K562 (cell line): ENCODE measurements around the gene APOB. TPM values are rescaled to one million over a fixed set of nuclear protein-coding genes. Genes with fewer than 3 reads are reported as not detected.

Source experiments
- ATAC-seq: fragments of 200-7000 bp; cut with Tn5 transposase; 3 replicates; pipeline ENCODE4 v1.9.1; 2020; ENCODE audit warnings: moderate library complexity
- BruUV-seq: library from RNA; stranded (reverse); fragments of 400-500 nt; replicated peaks from 2 replicates; lab custom pipeline; 2021; lab: Mats Ljungman, UMichigan
- CTCF ChIA-PET: fragments of 300-600 bp; formaldehyde crosslinking; extraction: SDS; loops from one replicate; lab custom pipeline; 2021; ENCODE audit warnings: low intra/inter-chr PET ratio; lab: Yijun Ruan, JAX
- POLR2A ChIA-PET: fragments of 300-600, 350-650 bp; sonication (Branson Sonifier 250); formaldehyde crosslinking; extraction: SDS; loops from one replicate; lab custom pipeline; 2021; ENCODE audit warnings: antibody characterized with exemption, inconsistent platforms; lab: Yijun Ruan, JAX
- DNase-seq, 4 experiments: peaks; one replicate each; pipeline versions ENCODE4 v3.0.0 to v3.0.0-alpha.2; 2011 to 2018; ENCODE audit warnings: low spot score in 3 of 4, mixed read lengths in 3 of 4; ENCODE audit errors: extremely low read depth in 1 of 4
- FAIRE-seq: peaks from 2 replicates; lab custom pipeline; 2011; peaks lifted over from hg19 to GRCh38; lab: Jason Lieb, UNC
- H2AFZ ChIP-seq: 2 replicates; pipeline ENCODE4 v1.6.0; 2011; ENCODE audit warnings: low read depth, low read length, control low read depth, inconsistent platforms
- H3K27ac ChIP-seq: fragments of 200-600 bp; 3 replicates; pipeline ENCODE4 v1.8.0; 2011; ENCODE audit warnings: low read depth, mild to moderate bottlenecking, control low read depth, inconsistent platforms, low read length, moderate library complexity, mixed read lengths; ENCODE audit errors: extremely low read depth
- H3K27me3 ChIP-seq, 2 experiments: fragments of 300-600 bp in 1 of 2; 2 replicates in 1 of 2; 3 replicates in 1 of 2; pipeline versions ENCODE4 v1.6.0 to v1.8.0; 2011; ENCODE audit warnings: inconsistent platforms in 2 of 2, low read length in 2 of 2, mild to moderate bottlenecking in 1 of 2, mixed read lengths in 1 of 2, moderate library complexity in 1 of 2; ENCODE audit not compliant: control insufficient read depth in 2 of 2, insufficient read depth in 2 of 2
- H3K36me3 ChIP-seq: fragments of 300-600 bp; 3 replicates; pipeline ENCODE4 v1.8.0; 2011; ENCODE audit warnings: mild to moderate bottlenecking, low read length, inconsistent platforms; ENCODE audit not compliant: control insufficient read depth, insufficient read depth
- H3K4me1 ChIP-seq, 2 experiments: fragments of 200-600 bp in 1 of 2; replicated peaks in 1 of 2; 2 replicates in 1 of 2; 3 replicates in 1 of 2; pipeline versions ENCODE4 v1.5.1 to v1.8.0; 2011; ENCODE audit warnings: inconsistent platforms in 2 of 2, low read length in 2 of 2, mild to moderate bottlenecking in 1 of 2, mixed read lengths in 1 of 2, moderate library complexity in 1 of 2; ENCODE audit not compliant: control insufficient read depth in 2 of 2, insufficient read depth in 2 of 2
- H3K4me2 ChIP-seq: 2 replicates; pipeline ENCODE4 v1.6.1; 2011; ENCODE audit warnings: low read length, control low read depth, inconsistent platforms, mixed read lengths; ENCODE audit not compliant: insufficient read depth
- H3K4me3 ChIP-seq: fragments of 200-600 bp; sonication (generic), shearing (Covaris generic); 2 replicates; pipeline ENCODE4 v1.5.1; 2016; ENCODE audit warnings: control low read depth, inconsistent platforms
- H3K79me2 ChIP-seq: fragments of 200-600 bp; 3 replicates; pipeline ENCODE4 v1.8.0; 2011; ENCODE audit warnings: low read length, inconsistent platforms; ENCODE audit not compliant: control insufficient read depth, insufficient read depth
- H3K9ac ChIP-seq, 2 experiments: 2 replicates each; pipeline versions ENCODE4 v1.6.0 to v1.6.1; 2011; ENCODE audit warnings: low read depth in 2 of 2, low read length in 2 of 2, control low read depth in 1 of 2, inconsistent platforms in 1 of 2, mild to moderate bottlenecking in 1 of 2, mixed read lengths in 1 of 2; ENCODE audit not compliant: insufficient read depth in 1 of 2
- H3K9me1 ChIP-seq: one replicate; pipeline ENCODE4 v1.6.0; 2011; ENCODE audit warnings: inconsistent platforms, mild to moderate bottlenecking, low read length, moderate library complexity; ENCODE audit not compliant: control insufficient read depth, insufficient read depth
- H3K9me3 ChIP-seq: replicated peaks from 2 replicates; pipeline ENCODE4 v1.5.1; 2011; ENCODE audit warnings: low read depth, low read length, inconsistent platforms; ENCODE audit not compliant: control insufficient read depth, insufficient read depth
- H4K20me1 ChIP-seq: replicated peaks from 2 replicates; pipeline ENCODE4 v1.6.1; 2011; ENCODE audit warnings: low read length, inconsistent platforms, mixed read lengths; ENCODE audit not compliant: control insufficient read depth, insufficient read depth
- DACH1 ChIP-seq: fragments of 450-650 bp; IDR thresholded peaks from 2 replicates; pipeline ENCODE4 v1.6.1; 2018; ENCODE audit not compliant: partially characterized antibody
- NCOA4 ChIP-seq: fragments of 450-650 bp; IDR thresholded peaks from 2 replicates; pipeline ENCODE4 v1.6.1; 2018; ENCODE audit warnings: mild to moderate bottlenecking; ENCODE audit not compliant: partially characterized antibody
- RBM25 ChIP-seq: fragments of 200-400 bp; formaldehyde crosslinking; IDR thresholded peaks from 2 replicates; pipeline ENCODE4 v1.6.1; 2018; ENCODE audit warnings: low read length, low read depth, moderate library complexity; ENCODE audit not compliant: severe bottlenecking
- U2AF2 ChIP-seq: fragments of 200-400 bp; formaldehyde crosslinking; optimal IDR thresholded peaks from 2 replicates; pipeline ENCODE3; 2017; ENCODE audit warnings: low read depth, mild to moderate bottlenecking, low read length
- ZNF589 ChIP-seq: fragments of 200-800 bp; sonication (Bioruptor generic); IDR thresholded peaks from 2 replicates; pipeline ENCODE4 v1.6.1; 2016; ENCODE audit warnings: low read depth, missing genetic modification characterization, missing compliant biosample characterization
- WGBS: fragments of 100-300 bp; shearing (Covaris generic); methylation state at CpG from one replicate; pipeline ENCODE4 v1.1.6; 2016; ENCODE audit warnings: low coverage, mixed read lengths; ENCODE audit not compliant: insufficient coverage; ENCODE audit errors: missing lambda C conversion rate; 5-methylcytosine and 5-hydroxymethylcytosine counted together
- in situ Hi-C: fragments of 300-500 bp; cut with MboI; formaldehyde crosslinking; loops from 4 replicates; pipeline ENCODE4 v1.15.0; 2018; ENCODE audit warnings: inconsistent platforms, mixed read lengths
- intact Hi-C: fragments of 100-400 bp; cut with micrococcal nuclease; formaldehyde crosslinking; loops from 2 replicates; pipeline ENCODE4 v1.14.2; 2022
- polyA plus RNA-seq, 8 experiments: library from polyadenylated mRNA; depleted of rRNA in 4 of 8; stranded (reverse) in 5 of 8; unstranded in 3 of 8; fragments of >200 nt; fragmentation: Nextera tagmentation in 2 of 8; fragmentation: Illumina TruSeq in 1 of 8; extraction: Ambion mirVana in 2 of 8; extraction: Trizol in 1 of 8; gene quantifications; 2 replicates each; pipeline versions ENCODE4 v1.2.1 to v1.2.3, GENCODE V29; 2011 to 2014; ENCODE audit warnings: inconsistent platforms in 1 of 8, missing spikeins in 1 of 8
- total RNA-seq, 7 experiments: library from RNA; depleted of rRNA in 6 of 7; stranded (reverse); fragments of >200 nt in 6 of 7; fragmentation: Illumina TruSeq in 2 of 7; extraction: Trizol in 2 of 7; gene quantifications; 2 replicates each; pipeline versions ENCODE4 v1.2.1 to v1.2.3, GENCODE V29; 2011 to 2021; ENCODE audit warnings: low replicate concordance in 1 of 7
- TF ChIP-seq, protein P1 (sequence below): sonication (generic); formaldehyde crosslinking; IDR thresholded peaks from 2 replicates; pipeline ENCODE4 v1.8.0; 2022; ENCODE audit warnings: missing genetic modification reagents, mild to moderate bottlenecking, moderate library complexity, borderline replicate concordance

The APOB gene
- total and polyA plus RNA-seq, 9 of the 15 experiments (the other 6 are each of a cell fraction or from before 2014, with no cell fraction given): 0.73 TPM; not detected in 8

DNA sequence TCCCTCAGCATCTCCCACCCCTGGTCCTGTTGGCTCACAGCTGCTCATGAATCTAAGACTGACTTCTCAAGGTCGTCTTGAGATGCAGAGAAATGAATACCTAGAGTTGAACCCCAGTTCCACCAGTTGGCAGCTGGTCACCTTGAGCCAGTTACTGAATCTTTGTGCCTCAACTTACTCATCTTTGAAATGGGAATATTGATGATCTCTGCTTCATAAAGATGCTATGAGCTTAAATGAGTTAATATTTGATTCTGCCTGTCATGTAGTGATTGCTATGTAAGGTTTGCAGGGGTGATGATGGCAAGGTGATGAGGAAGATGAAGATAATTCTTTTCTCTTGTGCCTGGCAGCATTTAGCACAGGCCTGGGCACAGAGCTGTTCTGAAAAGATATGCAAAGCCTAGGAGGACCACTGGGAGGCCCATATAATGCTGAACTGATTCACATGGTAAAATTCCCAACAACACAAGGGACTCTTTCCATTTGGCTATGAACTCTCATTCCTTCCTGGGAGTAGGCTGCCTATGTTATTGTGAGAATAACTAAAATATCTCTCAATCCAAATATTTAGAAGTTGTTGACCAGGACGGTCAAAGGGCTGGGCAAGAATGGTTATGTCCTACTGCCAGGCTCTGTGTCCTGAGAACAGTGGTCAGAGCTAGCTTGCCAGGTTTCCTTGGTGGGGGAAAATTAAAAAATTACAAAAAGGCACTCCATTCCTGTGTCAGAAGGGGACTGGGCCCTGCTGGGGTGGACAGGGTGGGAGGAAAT, 70.9 kb downstream of the APOB start:
- DNase-seq (no peak), ATAC-seq (no peak), FAIRE-seq (no peak)
- ChIA-PET POLR2A (no interaction called here), CTCF (no interaction called here)
- H3K27ac ChIP-seq: no peak overlapping the region
- no TSS peak for BruUV-seq
- H3K79me2 ChIP-seq: no peaks in the 10 kb centered on the region
- no peak overlapping the region for H3K9ac ChIP-seq
- no peak overlapping the region for H3K4me3 ChIP-seq
- no peaks in the 10 kb centered on the region for H3K9me1 ChIP-seq
- no peak overlapping the region for H3K4me2 ChIP-seq
- H3K27me3 ChIP-seq: peaks cover 3 to 6% of the 10 kb centered on the region in 2 experiments; a peak in 2 of 5 replicates
- no peaks in the 10 kb centered on the region for H3K36me3 ChIP-seq
- 0% methylated on average over 2 of the region's 2 CpGs for WGBS
- no peaks in the 10 kb centered on the region for H3K4me1 ChIP-seq
- H3K9me3 ChIP-seq: no peaks in the 10 kb centered on the region
- no peak overlapping the region for H2AFZ ChIP-seq
- TF ChIP-seq ZNF589 (no peak), RBM25 (peak; percentile 77), U2AF2 (no peak), DACH1 (no peak), NCOA4 (no peak)
- TF ChIP-seq, protein P1, sequence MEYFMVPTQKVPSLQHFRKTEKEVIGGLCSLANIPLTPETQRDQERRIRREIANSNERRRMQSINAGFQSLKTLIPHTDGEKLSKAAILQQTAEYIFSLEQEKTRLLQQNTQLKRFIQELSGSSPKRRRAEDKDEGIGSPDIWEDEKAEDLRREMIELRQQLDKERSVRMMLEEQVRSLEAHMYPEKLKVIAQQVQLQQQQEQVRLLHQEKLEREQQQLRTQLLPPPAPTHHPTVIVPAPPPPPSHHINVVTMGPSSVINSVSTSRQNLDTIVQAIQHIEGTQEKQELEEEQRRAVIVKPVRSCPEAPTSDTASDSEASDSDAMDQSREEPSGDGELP (CRISPR knock-in tag): no peak
- in situ Hi-C loops (no loop called here), intact Hi-C loops (no loop called here)
- H4K20me1 ChIP-seq: no peaks in the 10 kb centered on the region
